Choroid plexus epithelial cell (primary cell): ENCODE results near the gene STEAP1B.

Source experiments
- DNase-seq: peaks from one replicate; pipeline ENCODE4 v3.0.0-alpha.2; 2010; ENCODE audit warnings: low read depth
- H3K4me3 ChIP-seq: 2 replicates; pipeline ENCODE4 v1.5.1; 2011; ENCODE audit warnings: low read depth, mild to moderate bottlenecking, control low read depth, low read length, moderate library complexity
- TF ChIP-seq, protein P1 (sequence below): conservative IDR thresholded peaks from 2 replicates; pipeline ENCODE4 v1.5.1; 2011; ENCODE audit warnings: low read depth, mild to moderate bottlenecking, control low read depth, inconsistent platforms, low read length, moderate library complexity

The STEAP1B gene

DNA sequence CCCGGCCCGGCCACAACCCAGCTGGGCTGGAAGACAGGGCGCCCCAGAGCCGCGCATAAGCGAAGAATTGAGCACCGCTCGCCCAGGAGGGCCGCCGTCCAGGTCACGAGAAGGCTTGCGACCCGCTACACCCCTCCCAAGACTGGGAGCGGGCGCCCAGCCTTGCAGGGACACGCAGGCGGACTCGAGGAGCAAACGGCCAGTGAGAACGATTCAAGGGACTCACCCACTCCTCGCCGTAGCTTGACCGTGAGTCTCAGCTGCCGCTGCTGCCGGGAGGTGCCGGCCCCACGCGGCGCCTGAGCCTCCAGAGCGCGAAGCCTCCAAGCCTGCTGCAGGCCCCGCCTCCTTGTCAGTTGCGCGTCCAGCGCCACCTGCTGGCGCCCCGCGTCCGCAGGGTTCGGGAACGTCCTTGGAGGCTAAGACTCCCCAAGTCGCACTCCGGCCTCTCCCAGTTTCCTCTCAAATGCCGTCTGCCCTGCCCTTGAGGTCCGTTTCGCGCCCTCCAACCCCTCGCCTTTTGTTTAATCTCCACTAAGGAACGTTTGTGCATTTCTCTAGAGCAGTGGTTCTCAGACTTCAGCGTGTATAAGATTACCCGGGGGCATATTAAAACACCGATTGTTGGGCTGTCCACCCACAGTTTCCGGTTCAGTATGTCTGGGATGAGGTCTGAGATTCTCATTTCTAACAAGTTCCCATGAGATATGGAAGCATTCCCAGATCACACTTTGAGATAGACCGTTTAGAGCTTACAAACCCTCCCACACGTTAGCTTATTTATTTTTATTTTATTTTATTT, at the start of gene STEAP1B:
STEAP1B (minus strand) TSS at position 301 of the 802 bp plus-strand sequence. CDS start 5,333 bp downstream, outside the sequence.
- peak within 1 kb of the TSS; percentile 54 for H3K4me3 ChIP-seq
- TF ChIP-seq, protein P1, sequence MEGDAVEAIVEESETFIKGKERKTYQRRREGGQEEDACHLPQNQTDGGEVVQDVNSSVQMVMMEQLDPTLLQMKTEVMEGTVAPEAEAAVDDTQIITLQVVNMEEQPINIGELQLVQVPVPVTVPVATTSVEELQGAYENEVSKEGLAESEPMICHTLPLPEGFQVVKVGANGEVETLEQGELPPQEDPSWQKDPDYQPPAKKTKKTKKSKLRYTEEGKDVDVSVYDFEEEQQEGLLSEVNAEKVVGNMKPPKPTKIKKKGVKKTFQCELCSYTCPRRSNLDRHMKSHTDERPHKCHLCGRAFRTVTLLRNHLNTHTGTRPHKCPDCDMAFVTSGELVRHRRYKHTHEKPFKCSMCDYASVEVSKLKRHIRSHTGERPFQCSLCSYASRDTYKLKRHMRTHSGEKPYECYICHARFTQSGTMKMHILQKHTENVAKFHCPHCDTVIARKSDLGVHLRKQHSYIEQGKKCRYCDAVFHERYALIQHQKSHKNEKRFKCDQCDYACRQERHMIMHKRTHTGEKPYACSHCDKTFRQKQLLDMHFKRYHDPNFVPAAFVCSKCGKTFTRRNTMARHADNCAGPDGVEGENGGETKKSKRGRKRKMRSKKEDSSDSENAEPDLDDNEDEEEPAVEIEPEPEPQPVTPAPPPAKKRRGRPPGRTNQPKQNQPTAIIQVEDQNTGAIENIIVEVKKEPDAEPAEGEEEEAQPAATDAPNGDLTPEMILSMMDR = peak; percentile 73
- peak; percentile 94 for DNase-seq

DNA sequence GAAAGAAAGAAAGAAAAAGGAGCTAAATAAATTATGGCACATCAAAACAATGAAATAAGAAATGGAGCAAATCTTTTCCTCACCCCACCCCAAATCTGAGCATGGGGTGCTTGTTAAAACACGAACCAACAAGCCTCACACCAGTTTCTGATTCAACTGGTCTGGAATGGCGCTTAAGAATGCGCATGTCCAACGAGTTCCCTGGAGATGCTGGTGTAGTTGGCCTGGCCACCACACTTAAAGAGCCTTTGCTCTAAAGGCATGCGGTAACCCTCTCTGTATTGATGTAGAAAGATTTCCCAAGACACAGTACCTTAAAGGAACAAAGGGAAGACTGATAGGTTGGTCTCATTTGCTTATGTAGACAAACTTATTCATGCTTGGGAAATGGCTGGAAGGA, 49.1 kb upstream of the STEAP1B start:
- DNase-seq = no peak
- TF ChIP-seq, protein P1 = no peak
- no peak overlapping the region for H3K4me3 ChIP-seq

DNA sequence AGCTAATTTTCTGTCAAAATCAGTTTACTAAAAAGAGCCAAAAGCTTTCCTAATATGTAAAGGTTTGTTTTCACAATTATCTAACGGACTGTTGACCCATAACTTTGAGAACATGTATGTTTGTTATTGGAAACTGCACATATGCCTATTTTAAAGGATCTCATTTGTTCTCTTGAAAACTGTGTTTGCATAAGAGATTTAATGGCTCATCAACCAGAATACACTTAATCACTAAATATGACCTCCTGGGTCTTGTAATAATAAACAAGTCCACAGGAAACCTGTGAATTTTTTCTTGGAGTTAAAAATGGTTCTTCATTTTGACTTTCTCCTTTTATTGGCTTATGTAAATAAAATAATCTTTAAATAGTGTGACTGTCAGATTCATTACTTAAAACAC, 48.3 kb upstream of the STEAP1B start:
- H3K4me3 ChIP-seq = no peak overlapping the region
- DNase-seq = no peak
- TF ChIP-seq, protein P1 = no peak

DNA sequence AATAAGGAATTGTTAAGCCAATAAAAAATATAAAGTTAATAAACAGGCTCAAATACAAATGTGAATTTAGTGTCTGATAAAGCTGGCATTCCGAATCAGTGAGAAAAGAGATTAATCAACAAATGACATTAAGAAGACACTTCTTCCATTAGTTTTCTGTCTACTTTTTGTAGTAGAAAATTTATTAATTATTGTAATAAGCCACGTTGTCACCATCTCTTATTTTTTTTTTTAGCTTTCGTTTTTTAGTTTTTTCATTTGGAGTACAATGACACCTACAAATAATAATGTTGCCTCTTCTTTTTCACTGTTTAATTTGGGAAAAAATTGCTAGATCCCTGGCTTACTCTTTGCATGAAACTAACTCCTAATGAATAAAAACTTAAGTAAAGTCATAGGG, 46.8 kb upstream of the STEAP1B start:
- no peak for DNase-seq
- TF ChIP-seq, protein P1 = no peak
- H3K4me3 ChIP-seq = no peak overlapping the region

DNA sequence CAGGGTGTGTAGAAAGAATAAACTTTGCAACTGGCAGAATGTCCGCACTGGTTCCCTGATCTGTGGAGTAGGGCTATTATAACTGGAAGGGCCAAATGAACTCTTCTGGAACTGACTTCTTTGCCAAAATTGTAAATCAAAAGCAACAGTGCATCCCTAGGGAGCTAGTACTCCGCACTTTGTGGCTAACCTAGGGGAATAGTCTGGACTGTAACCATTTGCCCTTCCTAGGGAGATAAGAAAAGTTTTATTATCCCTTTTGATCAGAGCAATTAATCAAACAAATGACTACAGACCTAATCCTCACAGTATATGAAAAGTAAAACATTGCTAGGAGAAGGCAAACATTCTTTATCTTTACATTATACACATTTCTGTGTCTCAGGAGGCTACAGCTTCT, 45.5 kb upstream of the STEAP1B start:
- TF ChIP-seq, protein P1 = no peak
- DNase-seq = no peak
- H3K4me3 ChIP-seq = no peak overlapping the region

DNA sequence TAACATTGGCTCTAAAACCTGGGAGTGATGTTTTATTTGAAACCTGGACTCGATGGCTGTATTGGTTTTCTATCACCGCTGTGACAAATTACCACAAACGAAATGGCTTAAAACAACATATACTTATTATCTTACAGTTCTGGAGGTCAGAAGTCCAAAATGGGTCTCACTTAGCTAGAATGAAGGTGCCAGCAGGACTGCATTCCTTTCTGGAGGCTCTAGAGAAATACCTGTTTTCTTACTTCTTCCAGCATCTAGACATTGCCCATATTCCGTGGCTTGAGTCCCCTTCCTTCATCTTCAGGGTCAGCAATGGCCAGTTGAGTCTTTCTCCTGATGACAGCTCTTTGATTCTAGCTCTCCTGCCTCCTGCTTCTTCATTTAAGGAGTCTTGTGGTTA, 44.3 kb upstream of the STEAP1B start:
- TF ChIP-seq, protein P1 = no peak
- no peak for DNase-seq
- no peak overlapping the region for H3K4me3 ChIP-seq

DNA sequence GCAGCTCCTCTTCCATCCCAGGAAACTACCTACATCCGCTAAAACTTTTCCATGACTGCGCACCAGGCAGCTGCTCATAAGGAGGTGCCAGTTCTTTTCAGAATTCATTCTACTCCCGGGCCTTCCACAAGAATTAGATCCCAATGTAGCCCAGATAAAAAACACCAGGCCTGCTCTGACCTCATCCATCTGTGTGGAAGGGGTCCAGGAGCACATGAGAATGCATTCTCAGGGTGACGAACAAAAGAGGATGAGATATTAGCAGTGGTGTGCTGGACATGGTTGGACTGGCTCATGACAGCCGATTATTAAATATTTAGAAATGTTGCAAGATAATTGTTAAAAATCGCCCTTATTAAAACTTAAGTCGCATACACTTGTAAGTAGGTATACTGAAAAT, 43.2 kb upstream of the STEAP1B start:
- no peak for DNase-seq
- TF ChIP-seq, protein P1 = no peak
- no peak overlapping the region for H3K4me3 ChIP-seq
